K562 (cell line): ENCODE results near the gene C2CD2L.

Experiments
- CBX2 ChIP-seq: fragments of 200-600 bp; sonication (generic); IDR thresholded peaks from one replicate; pipeline ENCODE4 v1.6.1; 2012; ENCODE audit warnings: mild to moderate bottlenecking, low read length, inconsistent platforms; ENCODE audit not compliant: insufficient read depth, poor library complexity, severe bottlenecking
- CEBPB ChIP-seq: fragments of 450-650 bp; IDR thresholded peaks from 2 replicates; pipeline ENCODE4 v1.6.1; 2016; ENCODE audit warnings: missing genetic modification characterization, missing compliant biosample characterization
- CHCHD3 ChIP-seq: fragments of 250-450 bp; sonication (Bioruptor Pico); IDR thresholded peaks from 2 replicates; pipeline ENCODE4 v2.1.2; 2022; ENCODE audit warnings: mild to moderate bottlenecking
- FOXA1 ChIP-seq: fragments of 450-650 bp; IDR thresholded peaks from 2 replicates; pipeline ENCODE4 v1.6.1; 2016; ENCODE audit warnings: mild to moderate bottlenecking, borderline replicate concordance
- GABPB1 ChIP-seq: sonication (generic); formaldehyde crosslinking; IDR thresholded peaks from 2 replicates; pipeline ENCODE4 v1.8.0; 2022; ENCODE audit warnings: mild to moderate bottlenecking, missing genetic modification reagents
- POLR2A ChIP-seq: fragments of 450-650 bp; conservative IDR thresholded peaks from 2 replicates; pipeline ENCODE4 v1.6.1; 2016
- POLR3A ChIP-seq: IDR thresholded peaks from 2 replicates; pipeline ENCODE4 v1.6.1; 2011; ENCODE audit warnings: borderline replicate concordance, mild to moderate bottlenecking, moderate library complexity; ENCODE audit not compliant: insufficient read length, insufficient read depth; ENCODE audit errors: extremely low read depth
- TAF1 ChIP-seq: IDR thresholded peaks from 2 replicates; pipeline ENCODE4 v1.6.1; 2011; ENCODE audit warnings: mild to moderate bottlenecking, low read length, moderate library complexity; ENCODE audit not compliant: insufficient read depth, control insufficient read depth, severe bottlenecking; ENCODE audit errors: extremely low read depth
- TCF7L2 ChIP-seq: fragments of 150-350 bp; IDR thresholded peaks from 2 replicates; pipeline ENCODE4 v1.6.1; 2016; ENCODE audit warnings: low read depth, mild to moderate bottlenecking, low read length, moderate library complexity
- TF ChIP-seq, protein P1 (sequence below), 3 experiments: IDR thresholded peaks in 2 of 3; conservative IDR thresholded peaks in 1 of 3; 2 replicates each; pipeline ENCODE4 v1.5.1; 2011 to 2012; ENCODE audit warnings: low read length in 3 of 3, mild to moderate bottlenecking in 3 of 3, control low read depth in 2 of 3, improper control_type of control experiment in 1 of 3, inconsistent platforms in 1 of 3, low read depth in 1 of 3, mixed read lengths in 1 of 3, moderate library complexity in 1 of 3; ENCODE audit not compliant: insufficient read depth in 2 of 3
- TF ChIP-seq, protein P2 (sequence below), 2 experiments: fragments of 450-650 bp; formaldehyde crosslinking in 1 of 2; IDR thresholded peaks; 2 replicates each; pipeline versions ENCODE4 v1.4.0 to v1.6.1; 2014 to 2020; ENCODE audit warnings: mild to moderate bottlenecking in 2 of 2, borderline replicate concordance in 1 of 2, low read depth in 1 of 2

DNA sequence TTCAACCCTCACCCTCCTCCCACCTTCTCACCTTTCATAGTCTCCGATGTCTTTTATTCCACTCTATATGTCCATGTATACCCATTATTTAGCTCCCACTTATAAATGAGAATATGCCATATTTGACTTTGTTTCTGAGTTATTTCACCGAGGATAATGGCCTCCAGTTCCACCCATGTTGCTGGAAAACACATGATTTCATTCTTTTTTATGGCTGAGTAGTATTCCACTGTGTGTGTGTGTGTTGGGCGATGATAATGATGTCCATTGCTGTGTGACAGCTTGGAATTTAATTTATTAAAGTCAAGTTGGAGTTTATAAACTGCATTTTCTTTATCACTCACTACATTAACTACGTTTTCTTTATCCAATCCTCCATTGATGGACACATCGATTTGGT, 11.1 kb downstream of the C2CD2L start:
- TF ChIP-seq GABPB1 (CRISPR knock-in tag) (no peak), POLR2A (no peak), FOXA1 (no peak), CHCHD3 (no peak), CEBPB (tag) (no peak), TAF1 (no peak), POLR3A (no peak), TCF7L2 (no peak), CBX2 (no peak)
- TF ChIP-seq, protein P1, sequence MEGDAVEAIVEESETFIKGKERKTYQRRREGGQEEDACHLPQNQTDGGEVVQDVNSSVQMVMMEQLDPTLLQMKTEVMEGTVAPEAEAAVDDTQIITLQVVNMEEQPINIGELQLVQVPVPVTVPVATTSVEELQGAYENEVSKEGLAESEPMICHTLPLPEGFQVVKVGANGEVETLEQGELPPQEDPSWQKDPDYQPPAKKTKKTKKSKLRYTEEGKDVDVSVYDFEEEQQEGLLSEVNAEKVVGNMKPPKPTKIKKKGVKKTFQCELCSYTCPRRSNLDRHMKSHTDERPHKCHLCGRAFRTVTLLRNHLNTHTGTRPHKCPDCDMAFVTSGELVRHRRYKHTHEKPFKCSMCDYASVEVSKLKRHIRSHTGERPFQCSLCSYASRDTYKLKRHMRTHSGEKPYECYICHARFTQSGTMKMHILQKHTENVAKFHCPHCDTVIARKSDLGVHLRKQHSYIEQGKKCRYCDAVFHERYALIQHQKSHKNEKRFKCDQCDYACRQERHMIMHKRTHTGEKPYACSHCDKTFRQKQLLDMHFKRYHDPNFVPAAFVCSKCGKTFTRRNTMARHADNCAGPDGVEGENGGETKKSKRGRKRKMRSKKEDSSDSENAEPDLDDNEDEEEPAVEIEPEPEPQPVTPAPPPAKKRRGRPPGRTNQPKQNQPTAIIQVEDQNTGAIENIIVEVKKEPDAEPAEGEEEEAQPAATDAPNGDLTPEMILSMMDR (IDR thresholded peaks at IDR 0.05 in 2 of 3, conservative IDR thresholded peaks at IDR 0.05 in 1 of 3; ENCODE audit: insufficient read depth in 2 of 3, low read depth in 1 of 3, low read length in 3 of 3): no peak
- TF ChIP-seq, protein P2, sequence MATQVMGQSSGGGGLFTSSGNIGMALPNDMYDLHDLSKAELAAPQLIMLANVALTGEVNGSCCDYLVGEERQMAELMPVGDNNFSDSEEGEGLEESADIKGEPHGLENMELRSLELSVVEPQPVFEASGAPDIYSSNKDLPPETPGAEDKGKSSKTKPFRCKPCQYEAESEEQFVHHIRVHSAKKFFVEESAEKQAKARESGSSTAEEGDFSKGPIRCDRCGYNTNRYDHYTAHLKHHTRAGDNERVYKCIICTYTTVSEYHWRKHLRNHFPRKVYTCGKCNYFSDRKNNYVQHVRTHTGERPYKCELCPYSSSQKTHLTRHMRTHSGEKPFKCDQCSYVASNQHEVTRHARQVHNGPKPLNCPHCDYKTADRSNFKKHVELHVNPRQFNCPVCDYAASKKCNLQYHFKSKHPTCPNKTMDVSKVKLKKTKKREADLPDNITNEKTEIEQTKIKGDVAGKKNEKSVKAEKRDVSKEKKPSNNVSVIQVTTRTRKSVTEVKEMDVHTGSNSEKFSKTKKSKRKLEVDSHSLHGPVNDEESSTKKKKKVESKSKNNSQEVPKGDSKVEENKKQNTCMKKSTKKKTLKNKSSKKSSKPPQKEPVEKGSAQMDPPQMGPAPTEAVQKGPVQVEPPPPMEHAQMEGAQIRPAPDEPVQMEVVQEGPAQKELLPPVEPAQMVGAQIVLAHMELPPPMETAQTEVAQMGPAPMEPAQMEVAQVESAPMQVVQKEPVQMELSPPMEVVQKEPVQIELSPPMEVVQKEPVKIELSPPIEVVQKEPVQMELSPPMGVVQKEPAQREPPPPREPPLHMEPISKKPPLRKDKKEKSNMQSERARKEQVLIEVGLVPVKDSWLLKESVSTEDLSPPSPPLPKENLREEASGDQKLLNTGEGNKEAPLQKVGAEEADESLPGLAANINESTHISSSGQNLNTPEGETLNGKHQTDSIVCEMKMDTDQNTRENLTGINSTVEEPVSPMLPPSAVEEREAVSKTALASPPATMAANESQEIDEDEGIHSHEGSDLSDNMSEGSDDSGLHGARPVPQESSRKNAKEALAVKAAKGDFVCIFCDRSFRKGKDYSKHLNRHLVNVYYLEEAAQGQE (IDR thresholded peaks at IDR 0.05; ENCODE audit: borderline replicate concordance): no peak
- TF ChIP-seq, protein P2 (CRISPR knock-in tag; IDR thresholded peaks at IDR 0.05; ENCODE audit: low read depth): no peak
